Measurements from ENCODE around the gene KIF1C.

KIF1C gene

DNA sequence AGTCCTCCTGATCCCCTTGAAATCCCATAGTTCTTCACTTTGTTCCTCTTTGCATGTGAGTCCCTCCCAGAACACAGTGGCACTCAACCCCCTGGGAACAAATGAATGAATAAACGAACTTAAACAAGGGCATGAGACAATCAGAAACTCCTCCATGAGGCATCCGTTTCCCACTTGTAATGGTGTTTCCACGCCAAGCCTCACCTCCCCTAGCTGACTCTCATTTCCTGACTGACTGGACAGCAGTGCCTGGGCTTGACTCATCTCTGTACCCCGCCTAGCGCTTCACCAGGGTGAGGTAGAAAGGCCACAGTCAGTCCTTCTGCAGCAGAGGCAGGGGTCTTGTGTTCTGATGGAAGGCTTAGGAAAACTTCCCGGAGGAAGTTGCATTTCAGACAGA lies 14.2 kb downstream of the KIF1C start:
- no peak for TF ChIP-seq ZFX (IDR thresholded peaks at IDR 0.05)
- TF ChIP-seq, protein P1, sequence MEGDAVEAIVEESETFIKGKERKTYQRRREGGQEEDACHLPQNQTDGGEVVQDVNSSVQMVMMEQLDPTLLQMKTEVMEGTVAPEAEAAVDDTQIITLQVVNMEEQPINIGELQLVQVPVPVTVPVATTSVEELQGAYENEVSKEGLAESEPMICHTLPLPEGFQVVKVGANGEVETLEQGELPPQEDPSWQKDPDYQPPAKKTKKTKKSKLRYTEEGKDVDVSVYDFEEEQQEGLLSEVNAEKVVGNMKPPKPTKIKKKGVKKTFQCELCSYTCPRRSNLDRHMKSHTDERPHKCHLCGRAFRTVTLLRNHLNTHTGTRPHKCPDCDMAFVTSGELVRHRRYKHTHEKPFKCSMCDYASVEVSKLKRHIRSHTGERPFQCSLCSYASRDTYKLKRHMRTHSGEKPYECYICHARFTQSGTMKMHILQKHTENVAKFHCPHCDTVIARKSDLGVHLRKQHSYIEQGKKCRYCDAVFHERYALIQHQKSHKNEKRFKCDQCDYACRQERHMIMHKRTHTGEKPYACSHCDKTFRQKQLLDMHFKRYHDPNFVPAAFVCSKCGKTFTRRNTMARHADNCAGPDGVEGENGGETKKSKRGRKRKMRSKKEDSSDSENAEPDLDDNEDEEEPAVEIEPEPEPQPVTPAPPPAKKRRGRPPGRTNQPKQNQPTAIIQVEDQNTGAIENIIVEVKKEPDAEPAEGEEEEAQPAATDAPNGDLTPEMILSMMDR (conservative IDR thresholded peaks at IDR 0.05) = no peak
- H3K27ac ChIP-seq = no peak overlapping the region

DNA sequence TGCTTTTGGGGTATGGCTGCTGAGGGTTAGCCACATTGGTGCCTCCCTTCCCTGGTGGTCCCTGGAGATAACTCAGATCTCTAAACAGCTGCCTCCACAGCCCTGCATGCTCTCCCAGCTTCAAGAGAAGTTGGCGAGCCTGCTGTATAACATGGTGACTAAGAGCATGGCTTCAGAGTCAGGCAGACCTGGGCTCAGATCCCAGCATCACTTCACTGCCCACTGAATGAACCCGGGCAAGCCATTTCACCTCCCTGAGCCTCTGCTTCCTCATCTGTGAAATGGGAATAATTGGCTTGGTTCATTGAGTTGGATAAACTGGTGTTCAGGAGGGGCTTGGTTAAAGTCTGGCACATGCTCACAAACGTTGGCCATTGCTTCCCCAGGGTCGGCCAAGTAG lies 16.6 kb downstream of the KIF1C start:
- H3K27ac ChIP-seq = no peak overlapping the region
- no peak for TF ChIP-seq ZFX (IDR thresholded peaks at IDR 0.05)
- TF ChIP-seq, protein P1 (conservative IDR thresholded peaks at IDR 0.05) = no peak

DNA sequence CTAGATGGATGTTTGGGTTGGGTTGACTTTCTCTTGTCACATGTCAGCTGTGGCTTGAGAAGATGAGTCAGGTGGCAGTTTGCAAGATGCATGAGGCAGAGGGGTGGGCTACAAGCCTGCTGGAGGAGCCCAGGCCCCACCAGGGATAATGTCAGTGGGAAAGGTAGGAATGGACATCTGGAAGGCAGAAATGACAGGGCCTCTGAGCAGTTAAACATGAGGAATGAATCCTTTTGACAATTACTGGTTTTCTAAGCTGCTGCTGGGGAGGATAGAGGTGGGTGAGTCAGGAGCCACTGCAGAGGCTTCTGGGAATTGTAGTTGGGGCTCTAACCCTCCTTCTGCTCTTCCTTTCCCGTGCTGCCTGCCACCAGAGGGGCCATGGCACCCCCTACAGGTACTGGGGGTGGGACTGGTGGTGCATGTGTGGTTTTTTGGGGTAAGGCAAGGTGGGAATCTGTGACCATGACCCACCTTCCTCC lies 21.8 kb downstream of the KIF1C start:
- H3K27ac ChIP-seq = no peak overlapping the region
- TF ChIP-seq, protein P1 (conservative IDR thresholded peaks at IDR 0.05) = no peak
- TF ChIP-seq ZFX (IDR thresholded peaks at IDR 0.05) = no peak

DNA sequence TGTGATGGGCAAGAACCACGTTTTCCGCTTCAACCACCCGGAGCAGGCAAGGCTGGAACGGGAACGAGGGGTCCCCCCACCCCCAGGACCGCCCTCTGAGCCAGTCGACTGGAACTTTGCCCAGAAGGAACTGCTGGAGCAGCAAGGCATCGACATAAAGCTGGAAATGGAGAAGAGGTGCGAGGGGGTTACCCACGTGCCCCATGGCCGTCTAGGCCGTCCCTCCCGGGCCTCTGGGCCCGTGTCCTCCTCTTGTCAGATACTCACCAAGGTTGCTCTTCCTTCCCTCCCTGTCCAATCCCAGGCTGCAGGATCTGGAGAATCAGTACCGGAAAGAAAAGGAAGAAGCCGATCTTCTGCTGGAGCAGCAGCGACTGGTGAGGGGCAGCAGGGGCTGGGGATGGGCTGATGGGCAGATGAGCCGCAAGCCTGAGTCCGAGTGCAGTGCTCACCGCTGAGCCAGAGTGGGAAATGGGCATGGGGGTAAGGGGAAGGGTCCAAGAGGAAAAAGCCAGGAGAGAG lies 22.8 kb downstream of the KIF1C start:
- no peak overlapping the region for H3K27ac ChIP-seq
- no peak for TF ChIP-seq ZFX (IDR thresholded peaks at IDR 0.05)
- TF ChIP-seq, protein P1 (conservative IDR thresholded peaks at IDR 0.05) = no peak

DNA sequence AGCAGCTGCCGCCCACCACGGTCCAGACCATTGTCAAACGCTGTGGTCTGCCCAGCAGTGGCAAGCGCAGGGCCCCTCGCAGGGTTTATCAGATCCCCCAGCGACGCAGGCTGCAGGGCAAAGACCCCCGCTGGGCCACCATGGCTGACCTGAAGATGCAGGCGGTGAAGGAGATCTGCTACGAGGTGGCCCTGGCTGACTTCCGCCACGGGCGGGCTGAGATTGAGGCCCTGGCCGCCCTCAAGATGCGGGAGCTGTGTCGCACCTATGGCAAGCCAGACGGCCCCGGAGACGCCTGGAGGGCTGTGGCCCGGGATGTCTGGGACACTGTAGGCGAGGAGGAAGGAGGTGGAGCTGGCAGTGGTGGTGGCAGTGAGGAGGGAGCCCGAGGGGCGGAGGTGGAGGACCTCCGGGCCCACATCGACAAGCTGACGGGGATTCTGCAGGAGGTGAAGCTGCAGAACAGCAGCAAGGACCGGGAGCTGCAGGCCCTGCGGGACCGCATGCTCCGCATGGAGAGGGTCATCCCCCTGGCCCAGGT lies 24.5 kb downstream of the KIF1C start:
- no peak overlapping the region for H3K27ac ChIP-seq
- TF ChIP-seq, protein P1 (conservative IDR thresholded peaks at IDR 0.05) = no peak
- no peak for TF ChIP-seq ZFX (IDR thresholded peaks at IDR 0.05)

DNA sequence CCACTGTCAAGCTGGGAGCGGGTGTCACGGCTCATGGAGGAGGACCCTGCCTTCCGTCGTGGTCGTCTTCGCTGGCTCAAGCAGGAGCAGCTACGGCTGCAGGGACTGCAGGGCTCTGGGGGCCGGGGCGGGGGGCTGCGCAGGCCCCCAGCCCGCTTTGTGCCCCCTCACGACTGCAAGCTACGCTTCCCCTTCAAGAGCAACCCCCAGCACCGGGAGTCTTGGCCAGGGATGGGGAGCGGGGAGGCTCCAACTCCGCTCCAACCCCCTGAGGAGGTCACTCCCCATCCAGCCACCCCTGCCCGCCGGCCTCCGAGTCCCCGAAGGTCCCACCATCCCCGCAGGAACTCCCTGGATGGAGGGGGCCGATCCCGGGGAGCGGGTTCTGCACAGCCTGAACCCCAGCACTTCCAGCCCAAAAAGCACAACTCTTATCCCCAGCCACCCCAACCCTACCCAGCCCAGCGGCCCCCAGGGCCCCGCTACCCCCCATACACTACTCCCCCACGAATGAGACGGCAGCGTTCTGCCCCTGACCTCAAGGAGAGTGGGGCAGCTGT lies 25.9 kb downstream of the KIF1C start:
- no peak for TF ChIP-seq ZFX (IDR thresholded peaks at IDR 0.05)
- TF ChIP-seq, protein P1 (conservative IDR thresholded peaks at IDR 0.05) = no peak
- H3K27ac ChIP-seq = no peak overlapping the region

DNA sequence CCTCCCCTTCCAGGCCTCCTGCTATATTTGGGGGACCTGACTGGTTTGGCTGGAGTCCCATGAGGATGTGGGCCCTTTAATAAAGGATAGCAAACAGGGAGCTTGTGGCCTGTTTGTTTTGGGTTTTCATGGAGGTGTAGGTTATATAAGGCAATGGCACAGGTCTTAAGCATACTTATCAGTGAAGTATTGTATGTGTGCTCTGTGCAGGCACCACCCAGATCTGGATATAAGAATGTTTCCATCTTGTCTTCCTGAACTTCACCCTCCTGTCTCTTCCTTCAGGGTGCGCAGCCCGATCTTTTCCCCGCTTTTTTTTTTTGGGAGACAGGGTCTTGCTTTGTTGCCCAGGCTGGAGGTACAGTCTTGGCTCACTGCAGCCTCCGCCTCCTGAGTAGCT lies 26.9 kb downstream of the KIF1C start:
- no peak overlapping the region for H3K27ac ChIP-seq
- no peak for TF ChIP-seq ZFX (IDR thresholded peaks at IDR 0.05)
- TF ChIP-seq, protein P1 (conservative IDR thresholded peaks at IDR 0.05) = no peak

Data from C4-2B (cell line).